Neural progenitor cell (in vitro differentiated cells): ENCODE results near the gene TNRC6C. TPM values are rescaled to one million over a fixed set of nuclear protein-coding genes. Genes with fewer than 3 reads are reported as not detected.
A peak's percentile ranks its signal among the peaks of the same experiment; 100 is the strongest.

Source experiments
- DNase-seq: peaks from one replicate; pipeline ENCODE4 v3.0.0-alpha.2; 2016; ENCODE audit warnings: low spot score
- H2AFZ ChIP-seq: fragments of 200-600 bp; sonication (generic); replicated peaks from 2 replicates; pipeline ENCODE4 v1.6.1; 2016; ENCODE audit warnings: antibody characterized with exemption
- H3F3A ChIP-seq: fragments of 200-600 bp; sonication (generic); 2 replicates; pipeline ENCODE4 v1.6.1; 2016; ENCODE audit warnings: antibody characterized with exemption, low read depth
- H3K27ac ChIP-seq: fragments of 200-600 bp; sonication (generic); 2 replicates; pipeline ENCODE4 v1.5.1; 2016; ENCODE audit warnings: mild to moderate bottlenecking
- H3K27me3 ChIP-seq: fragments of 200-600 bp; sonication (generic); 2 replicates; pipeline ENCODE4 v1.6.1; 2016; ENCODE audit warnings: mild to moderate bottlenecking, moderate library complexity
- H3K36me3 ChIP-seq: fragments of 200-600 bp; sonication (generic); 2 replicates; pipeline ENCODE4 v1.5.1; 2016
- H3K4me1 ChIP-seq: fragments of 200-600 bp; sonication (generic); 2 replicates; pipeline ENCODE4 v1.6.1; 2016; ENCODE audit warnings: mixed run types
- H3K4me2 ChIP-seq: fragments of 200-600 bp; sonication (generic); 2 replicates; pipeline ENCODE4 v1.6.1; 2016
- H3K4me3 ChIP-seq: fragments of 200-600 bp; sonication (generic); 2 replicates; pipeline ENCODE4 v1.5.1; 2016
- H3K79me2 ChIP-seq: fragments of 200-600 bp; sonication (generic); 2 replicates; pipeline ENCODE4 v1.6.1; 2016; ENCODE audit warnings: low read depth
- H3K9ac ChIP-seq: fragments of 200-600 bp; sonication (generic); 2 replicates; pipeline ENCODE4 v1.6.1; 2016
- H3K9me3 ChIP-seq: fragments of 200-600 bp; sonication (generic); 2 replicates; pipeline ENCODE4 v1.5.1; 2016; ENCODE audit warnings: low read depth
- H4K20me1 ChIP-seq: fragments of 200-600 bp; sonication (generic); 2 replicates; pipeline ENCODE4 v1.6.1; 2016; ENCODE audit warnings: low read depth
- H3K27ac Mint-ChIP-seq: 3 replicates; pipeline ENCODE4 v1.8.0; 2021; ENCODE audit warnings: mixed read lengths
- H3K27me3 Mint-ChIP-seq: 2 replicates; pipeline ENCODE4 v1.8.0; 2022; ENCODE audit warnings: low read depth, mild to moderate bottlenecking, inconsistent platforms, moderate library complexity, mixed read lengths; ENCODE audit not compliant: insufficient read depth
- H3K36me3 Mint-ChIP-seq: 3 replicates; pipeline ENCODE4 v1.8.0; 2021; ENCODE audit warnings: mixed read lengths
- H3K4me1 Mint-ChIP-seq: 3 replicates; pipeline ENCODE4 v1.8.0; 2021; ENCODE audit warnings: mixed read lengths
- H3K4me3 Mint-ChIP-seq: 3 replicates; pipeline ENCODE4 v1.8.0; 2021; ENCODE audit warnings: mild to moderate bottlenecking, moderate library complexity, mixed read lengths
- H3K9me3 Mint-ChIP-seq: 3 replicates; pipeline ENCODE4 v1.8.0; 2020; ENCODE audit warnings: mixed read lengths
- CTCF ChIP-seq: fragments of 200-600 bp; sonication (generic); IDR thresholded peaks from 2 replicates; pipeline ENCODE4 v1.5.1; 2017; ENCODE audit warnings: antibody characterized with exemption, mild to moderate bottlenecking
- EZH2 ChIP-seq: fragments of 200-600 bp; sonication (generic); IDR thresholded peaks from 2 replicates; pipeline ENCODE4 v1.6.1; 2017; ENCODE audit warnings: antibody characterized with exemption, mild to moderate bottlenecking, moderate library complexity
- EZH2phosphoT487 ChIP-seq: fragments of 200-600 bp; sonication (generic); IDR thresholded peaks from 2 replicates; pipeline ENCODE4 v1.6.1; 2017; ENCODE audit warnings: antibody characterized with exemption
- total RNA-seq: library from RNA; depleted of rRNA; stranded (reverse); fragments of >200 nt; gene quantifications from 2 replicates; pipeline ENCODE4 v1.2.3, GENCODE V29; 2015; ENCODE audit warnings: low replicate concordance

The TNRC6C gene
- total RNA-seq, 1 donor from 2014 or later: 14.9 TPM

GRCh38 chr17:78016852-78017251, 58.3 kb downstream of the TNRC6C start:
- Histone ChIP-seq H2AFZ (no peak overlapping the region), H3K4me2 (no peak overlapping the region), H4K20me1 (peaks cover 32% of the 10 kb centered on the region), H3K9ac (no peak overlapping the region), H3K36me3 (peaks cover 4% of the 10 kb centered on the region), H3K27me3 (no peaks in the 10 kb centered on the region), H3K9me3 (no peaks in the 10 kb centered on the region), H3F3A (peaks cover 13% of the 10 kb centered on the region), H3K4me3 (no peak overlapping the region), H3K27ac (no peak overlapping the region), H3K79me2 (peaks cover 9% of the 10 kb centered on the region), H3K4me1 (no peaks in the 10 kb centered on the region)
- no peak for DNase-seq
- TF ChIP-seq EZH2 (no peak), EZH2phosphoT487 (no peak), CTCF (no peak)
- H3K27ac Mint-ChIP-seq: no peak overlapping the region
- no peak overlapping the region for H3K4me3 Mint-ChIP-seq
- H3K4me1 Mint-ChIP-seq: peaks cover 9% of the 10 kb centered on the region
- no peaks in the 10 kb centered on the region for H3K9me3 Mint-ChIP-seq
- no peaks in the 10 kb centered on the region for H3K36me3 Mint-ChIP-seq
- no peaks in the 10 kb centered on the region for H3K27me3 Mint-ChIP-seq

- H3K27me3 Mint-ChIP-seq: peaks cover 2% of the 10 kb centered on the region
- H3K9me3 Mint-ChIP-seq: no peaks in the 10 kb centered on the region
- peaks cover 27% of the 10 kb centered on the region for H4K20me1 ChIP-seq
- no peaks in the 10 kb centered on the region for H3K9me3 ChIP-seq
- H3K27ac ChIP-seq: no peak overlapping the region
- H3K36me3 ChIP-seq: peaks cover 4% of the 10 kb centered on the region
- DNase-seq: no peak
- H3K27me3 ChIP-seq: no peaks in the 10 kb centered on the region
- no peak overlapping the region for H3K27ac Mint-ChIP-seq
- H3K4me2 ChIP-seq: no peak overlapping the region
- peaks cover 9% of the 10 kb centered on the region for H3K4me1 Mint-ChIP-seq
- no peak overlapping the region for H3K4me3 ChIP-seq
- H3K4me1 ChIP-seq: no peaks in the 10 kb centered on the region
- H2AFZ ChIP-seq: no peak overlapping the region
- H3K4me3 Mint-ChIP-seq: no peak overlapping the region
- no peaks in the 10 kb centered on the region for H3K36me3 Mint-ChIP-seq
- H3K9ac ChIP-seq: no peak overlapping the region
- peaks cover 6% of the 10 kb centered on the region for H3F3A ChIP-seq
- H3K79me2 ChIP-seq: peaks cover 9% of the 10 kb centered on the region
- TF ChIP-seq CTCF (peak; percentile 67), EZH2phosphoT487 (no peak)
Observed at GRCh38 chr17:78019367-78019975, 61.0 kb downstream of the TNRC6C start.

- no peaks in the 10 kb centered on the region for H3K36me3 Mint-ChIP-seq
- H3K27ac Mint-ChIP-seq: no peak overlapping the region
Observed at GRCh38 chr17:78019976-78020716, 61.6 kb downstream of the TNRC6C start.

More at GRCh38 chr17:78019976-78020716, 61.6 kb downstream of the TNRC6C start:
- Mint-ChIP-seq H3K27me3 (peaks cover 2% of the 10 kb centered on the region), H3K9me3 (no peaks in the 10 kb centered on the region), H3K4me3 (no peak overlapping the region), H3K4me1 (peaks cover 9% of the 10 kb centered on the region)
- H3F3A ChIP-seq: peaks cover 6% of the 10 kb centered on the region
- no peak for DNase-seq
- H3K79me2 ChIP-seq: peaks cover 9% of the 10 kb centered on the region
- H3K9ac ChIP-seq: no peak overlapping the region
- H3K4me2 ChIP-seq: no peak overlapping the region
- TF ChIP-seq CTCF: no peak
- no peak for TF ChIP-seq EZH2
- no peak overlapping the region for H3K4me3 ChIP-seq
- H2AFZ ChIP-seq: no peak overlapping the region
- H3K36me3 ChIP-seq: peaks cover 4% of the 10 kb centered on the region
- no peaks in the 10 kb centered on the region for H3K4me1 ChIP-seq
- H4K20me1 ChIP-seq: peaks cover 27% of the 10 kb centered on the region
- H3K27me3 ChIP-seq: no peaks in the 10 kb centered on the region
- H3K9me3 ChIP-seq: no peaks in the 10 kb centered on the region
- H3K27ac ChIP-seq: no peak overlapping the region
